GM21576 (cell line): ENCODE results near the gene PCGF5.
"Not testable (repeated sequence)": the region's sequence is repeated elsewhere in the genome, so short reads cannot be mapped to it uniquely, and the experiment has no call there.

Source experiments
- ATAC-seq: cut with Tn5 transposase; IDR thresholded peaks from one replicate; pipeline ENCODE4 v1.9.1; 2021; ENCODE audit warnings: mild to moderate bottlenecking, moderate library complexity; ENCODE audit not compliant: unreplicated experiment

Gene PCGF5

GRCh38 chr10:91208642-91209041 lies 11.8 kb upstream of the PCGF5 start:
- no peak for ATAC-seq

- no peak for ATAC-seq
These were observed 10.4 kb upstream of the PCGF5 start for GRCh38 chr10:91210014-91210413.

DNA sequence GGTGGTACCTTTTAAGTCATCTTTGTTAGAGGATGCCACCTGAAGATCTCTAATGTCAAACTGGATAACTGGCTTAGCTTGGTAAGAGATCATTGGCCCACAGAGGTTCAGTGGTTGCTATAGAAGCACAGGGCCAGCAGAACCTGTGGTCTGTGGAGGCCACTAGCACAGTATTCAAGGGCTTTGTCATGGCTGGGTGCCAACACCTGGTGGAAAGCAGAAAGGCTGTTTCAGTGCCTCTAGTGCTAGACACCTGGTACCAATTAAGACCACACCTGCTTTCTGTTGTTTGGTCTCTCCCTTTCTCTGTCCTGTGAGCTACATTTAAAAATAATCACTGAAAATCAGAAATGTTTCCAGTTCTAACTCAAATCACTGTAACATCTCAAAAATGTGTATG lies 10.0 kb upstream of the PCGF5 start:
- peak; percentile 88 for ATAC-seq

DNA sequence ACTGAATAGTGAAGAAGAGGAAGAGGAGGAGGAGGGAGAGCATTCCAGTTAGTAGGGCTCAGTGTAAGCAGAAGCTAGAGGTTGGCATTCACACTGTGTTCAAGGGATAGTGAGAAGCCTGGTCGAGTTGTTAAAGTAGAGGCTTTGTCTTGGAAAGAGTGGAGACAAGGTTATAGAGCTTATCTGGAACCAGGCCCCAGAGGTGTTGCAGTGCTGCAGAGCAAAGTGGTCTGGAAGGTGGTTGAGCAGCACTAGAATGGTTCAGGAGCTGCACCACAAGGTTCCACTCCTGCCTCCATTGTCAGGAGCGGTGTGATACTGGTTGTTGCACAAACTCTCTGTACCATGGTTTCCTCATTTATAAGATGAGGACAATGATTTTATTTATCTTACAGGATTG lies 8.8 kb upstream of the PCGF5 start:
- no peak for ATAC-seq

GRCh38 chr10:91214911-91215310 lies 5.6 kb upstream of the PCGF5 start:
- ATAC-seq = no peak

GRCh38 chr10:91215384-91215783 lies 5.1 kb upstream of the PCGF5 start:
- ATAC-seq = no peak

DNA sequence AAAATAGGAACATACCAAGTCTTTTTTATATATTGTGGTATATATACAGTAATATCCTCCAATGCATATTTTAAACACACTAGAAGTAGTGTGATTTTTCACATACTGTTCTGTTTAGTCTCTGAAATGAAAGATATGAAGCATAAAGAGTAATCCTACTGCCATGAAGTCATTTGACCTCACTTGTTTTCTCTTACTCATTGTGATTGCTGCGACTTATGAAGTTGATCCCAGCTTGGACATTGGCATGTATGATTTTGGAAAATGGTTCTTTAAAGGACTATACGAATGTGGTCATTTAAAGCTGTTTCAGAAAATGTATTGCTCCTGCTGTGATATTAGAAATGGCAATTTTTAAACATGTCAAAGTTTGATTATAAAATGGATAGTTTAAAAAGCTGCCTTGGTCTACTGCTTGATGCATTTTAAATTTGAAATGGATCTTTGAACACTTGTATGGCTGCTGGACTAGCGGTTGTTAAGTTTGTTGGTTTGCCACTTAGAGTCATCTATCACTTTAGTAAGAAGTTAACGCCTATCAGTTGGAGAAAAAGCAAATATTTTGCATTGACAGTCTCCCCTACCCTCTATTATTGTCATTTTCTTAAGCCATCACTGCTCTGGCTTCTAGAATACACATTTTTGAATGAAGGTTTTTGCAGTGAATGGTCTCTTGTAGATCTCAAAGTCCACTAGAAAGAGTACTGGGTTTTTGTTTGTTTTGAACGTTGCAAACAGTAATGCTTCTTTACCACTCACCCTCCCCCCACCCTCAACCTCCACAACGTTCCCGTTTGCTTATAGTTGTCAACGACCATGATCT lies 881 bp upstream of the PCGF5 start:
- ATAC-seq = no peak

DNA sequence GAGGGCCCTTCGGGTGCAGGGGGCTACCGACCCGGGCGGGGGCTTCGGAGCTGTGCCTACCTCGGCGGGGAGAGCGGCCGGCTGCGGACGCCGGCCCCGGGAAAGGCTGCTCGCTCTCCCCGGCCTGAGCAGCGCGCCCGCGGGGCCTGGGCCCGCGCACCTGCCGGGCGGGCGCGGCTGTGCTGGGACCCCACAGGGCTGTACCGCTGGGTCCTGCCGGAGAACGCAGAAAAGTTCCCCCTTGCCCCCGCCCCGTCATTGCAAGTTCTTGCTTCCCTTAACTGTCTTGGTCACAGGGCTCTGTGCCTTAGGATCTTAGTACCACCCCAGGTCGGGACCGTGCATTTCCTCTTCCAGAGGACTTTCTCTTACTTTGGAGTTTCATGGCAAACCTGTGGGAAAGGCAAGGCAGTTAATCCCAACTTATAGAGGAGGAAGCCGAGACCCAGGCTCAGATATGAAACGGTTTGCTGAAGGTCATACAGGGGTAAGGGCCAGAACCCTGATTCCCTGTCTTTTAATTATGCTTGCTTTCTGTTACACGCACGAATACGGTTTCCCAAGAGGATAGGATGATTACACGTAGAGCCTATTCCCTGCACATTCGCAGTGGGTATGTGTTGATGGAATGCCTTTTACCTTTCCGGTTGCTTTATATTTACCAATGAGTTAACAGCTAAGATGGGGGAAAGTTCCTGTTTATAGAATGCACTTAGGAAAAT lies 652 bp downstream of the PCGF5 start:
- peak; percentile 5 for ATAC-seq

GRCh38 chr10:91226093-91226492 lies 5.6 kb downstream of the PCGF5 start:
- no peak for ATAC-seq

- ATAC-seq = no peak
These were observed 7.1 kb downstream of the PCGF5 start for GRCh38 chr10:91227576-91227975.

DNA sequence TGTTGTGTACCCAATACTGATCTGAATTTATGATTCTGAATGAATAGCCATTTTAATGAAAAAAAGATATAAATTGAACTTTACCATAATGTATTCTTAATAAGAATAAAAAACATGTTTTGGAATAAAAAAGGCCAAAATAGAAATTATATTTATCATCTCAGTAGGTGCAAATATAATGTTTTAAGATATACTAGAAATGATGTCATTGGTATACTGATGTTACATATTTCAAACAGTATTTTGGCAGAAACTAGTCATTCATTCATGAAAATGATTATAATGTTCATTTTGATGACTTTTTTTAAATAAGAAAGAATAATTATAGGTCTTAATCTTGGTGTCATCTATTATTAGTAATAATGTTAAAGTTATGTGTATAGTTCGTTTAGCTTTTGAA lies 9.2 kb downstream of the PCGF5 start:
- ATAC-seq = no peak

DNA sequence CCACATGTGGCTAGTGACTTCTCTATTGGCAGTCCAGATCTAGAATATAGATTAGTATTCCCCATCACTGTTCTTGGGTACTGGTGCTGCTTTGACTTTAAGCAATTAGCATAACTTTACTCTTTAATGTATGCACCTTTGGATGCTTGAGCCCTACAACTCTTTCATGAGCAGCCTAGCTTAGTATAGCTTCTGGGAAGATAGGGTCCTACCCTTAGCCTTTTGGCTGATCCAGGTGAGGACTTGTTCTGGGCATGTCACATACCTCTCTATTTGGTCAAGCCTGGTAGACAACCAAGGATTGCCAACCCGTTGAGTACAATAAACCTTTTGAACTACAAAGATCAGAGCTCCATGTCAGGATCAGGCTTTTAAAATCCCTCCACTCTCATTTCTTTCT lies 17.7 kb downstream of the PCGF5 start:
- ATAC-seq = no peak

DNA sequence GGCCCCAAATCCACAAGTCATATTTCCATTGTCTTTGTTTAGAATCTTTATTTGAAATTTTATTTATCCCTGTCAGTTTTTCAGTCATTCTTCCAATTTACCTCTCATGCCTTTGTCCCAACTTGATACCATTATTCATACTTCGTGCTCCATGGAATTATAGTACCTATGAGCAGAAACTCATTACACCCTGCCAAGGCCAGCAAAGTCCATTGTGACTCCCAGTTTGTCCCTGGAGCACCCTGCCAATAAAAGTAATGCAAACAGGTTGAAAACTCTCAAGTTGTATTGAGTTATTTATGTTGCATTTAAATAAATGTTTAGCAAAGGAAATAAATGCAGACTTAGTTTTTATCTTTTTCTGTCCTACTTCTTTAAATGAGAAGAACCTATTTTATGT lies 19.3 kb downstream of the PCGF5 start:
- no peak for ATAC-seq

- no peak for ATAC-seq
These were observed 22.5 kb downstream of the PCGF5 start for GRCh38 chr10:91242940-91243339.

GRCh38 chr10:91247360-91248111 lies 27.1 kb downstream of the PCGF5 start:
- ATAC-seq = no peak

GRCh38 chr10:91249700-91250099 lies 29.2 kb downstream of the PCGF5 start:
- no peak for ATAC-seq

- peak; percentile 48 for ATAC-seq
These were observed 29.9 kb downstream of the PCGF5 start for GRCh38 chr10:91250341-91250740.

DNA sequence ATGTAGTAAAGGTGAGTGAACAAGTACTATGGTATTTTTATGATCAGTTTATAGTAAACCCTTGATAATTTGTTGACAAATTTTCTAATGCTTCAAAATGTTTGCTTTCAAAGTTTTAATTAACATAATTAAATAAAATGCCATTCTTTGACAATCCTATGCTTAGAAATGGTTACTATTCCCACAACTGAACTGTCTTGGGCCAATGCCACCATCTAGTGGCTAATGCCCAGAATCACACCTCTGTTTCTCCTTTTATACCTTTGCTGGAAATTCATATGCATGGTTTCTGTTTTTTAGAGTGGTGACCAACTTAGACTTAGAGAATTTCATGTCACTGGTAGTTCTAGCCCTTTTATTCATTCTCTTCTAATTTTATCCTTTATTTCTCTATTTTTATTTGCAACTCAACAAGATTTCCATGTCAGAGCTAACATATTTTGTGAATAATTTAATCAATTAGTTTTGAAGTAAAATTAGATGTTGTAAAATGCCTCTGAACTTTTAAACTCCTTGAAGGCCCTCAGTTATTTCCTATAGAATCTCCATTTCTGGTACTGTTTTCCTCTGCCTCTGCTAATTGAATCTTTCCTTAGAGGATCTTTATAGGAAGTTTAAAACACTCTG lies 31.1 kb downstream of the PCGF5 start:
- no peak for ATAC-seq

DNA sequence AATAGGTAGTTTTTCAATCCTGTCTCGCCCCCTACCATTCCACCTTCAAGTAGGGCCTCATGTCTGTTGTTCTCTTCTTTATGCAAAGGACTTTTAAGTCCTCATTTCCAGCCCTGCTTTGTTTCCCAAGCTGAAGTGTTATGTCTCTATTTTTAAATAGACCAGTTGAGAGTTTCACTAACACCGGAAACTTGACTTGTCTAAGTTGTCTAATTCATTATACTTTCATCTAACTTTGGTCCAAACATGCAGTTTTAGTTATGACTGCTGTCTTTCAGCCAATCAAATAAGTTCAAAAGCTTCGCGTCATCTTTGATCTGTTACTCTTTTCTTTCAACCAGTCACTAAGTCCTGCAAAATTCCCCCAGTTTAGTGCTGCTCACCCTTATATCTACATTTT lies 32.8 kb downstream of the PCGF5 start:
- ATAC-seq = no peak

GRCh38 chr10:91257310-91257709 lies 36.8 kb downstream of the PCGF5 start:
- no peak for ATAC-seq

DNA sequence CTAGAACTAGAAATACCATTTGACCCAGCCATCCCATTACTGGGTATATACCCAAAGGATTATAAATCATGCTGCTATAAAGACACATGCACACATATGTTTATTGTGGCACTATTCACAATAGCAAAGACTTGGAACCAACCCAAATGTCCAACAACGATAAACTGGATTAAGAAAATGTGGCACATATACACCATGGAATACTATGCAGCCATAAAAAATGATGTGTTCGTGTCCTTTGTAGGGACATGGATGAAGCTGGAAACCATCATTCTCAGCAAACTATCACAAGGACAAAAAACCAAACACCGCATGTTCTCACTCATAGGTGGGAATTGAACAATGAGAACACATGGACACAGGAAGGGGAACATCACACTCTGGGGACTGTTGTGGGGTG lies 40.0 kb downstream of the PCGF5 start:
- not testable (repeated sequence) for ATAC-seq
